Cardiac fibroblast (primary cell): ENCODE data around the gene NAMPT.

Experiments
- DNase-seq, 2 donors: peaks; one replicate each; pipeline versions ENCODE4 v3.0.0 to v3.0.0-alpha.2; 2010; ENCODE audit warnings: low read depth in 2 of 2
- H3K4me3 ChIP-seq, 2 donors: replicated peaks in 1 of 2; 1 replicate in 1 of 2; 2 replicates in 1 of 2; pipeline ENCODE4 v1.5.1; 2011; ENCODE audit warnings: low read depth in 2 of 2, low read length in 2 of 2, mild to moderate bottlenecking in 2 of 2, moderate library complexity in 1 of 2
- TF ChIP-seq, protein P1 (sequence below): IDR thresholded peaks from one replicate; pipeline ENCODE4 v1.5.1; 2011; ENCODE audit warnings: low read depth, mild to moderate bottlenecking, low read length, inconsistent platforms

The NAMPT gene

GRCh38 chr7:106281127-106281526 is 3.7 kb downstream of the NAMPT start:
- DNase-seq, result peak in 1 of 2 donors; percentile 49
- H3K4me3 ChIP-seq, result peak overlapping the region; percentile 26 to 79
- TF ChIP-seq, protein P1, sequence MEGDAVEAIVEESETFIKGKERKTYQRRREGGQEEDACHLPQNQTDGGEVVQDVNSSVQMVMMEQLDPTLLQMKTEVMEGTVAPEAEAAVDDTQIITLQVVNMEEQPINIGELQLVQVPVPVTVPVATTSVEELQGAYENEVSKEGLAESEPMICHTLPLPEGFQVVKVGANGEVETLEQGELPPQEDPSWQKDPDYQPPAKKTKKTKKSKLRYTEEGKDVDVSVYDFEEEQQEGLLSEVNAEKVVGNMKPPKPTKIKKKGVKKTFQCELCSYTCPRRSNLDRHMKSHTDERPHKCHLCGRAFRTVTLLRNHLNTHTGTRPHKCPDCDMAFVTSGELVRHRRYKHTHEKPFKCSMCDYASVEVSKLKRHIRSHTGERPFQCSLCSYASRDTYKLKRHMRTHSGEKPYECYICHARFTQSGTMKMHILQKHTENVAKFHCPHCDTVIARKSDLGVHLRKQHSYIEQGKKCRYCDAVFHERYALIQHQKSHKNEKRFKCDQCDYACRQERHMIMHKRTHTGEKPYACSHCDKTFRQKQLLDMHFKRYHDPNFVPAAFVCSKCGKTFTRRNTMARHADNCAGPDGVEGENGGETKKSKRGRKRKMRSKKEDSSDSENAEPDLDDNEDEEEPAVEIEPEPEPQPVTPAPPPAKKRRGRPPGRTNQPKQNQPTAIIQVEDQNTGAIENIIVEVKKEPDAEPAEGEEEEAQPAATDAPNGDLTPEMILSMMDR, result no peak

DNA sequence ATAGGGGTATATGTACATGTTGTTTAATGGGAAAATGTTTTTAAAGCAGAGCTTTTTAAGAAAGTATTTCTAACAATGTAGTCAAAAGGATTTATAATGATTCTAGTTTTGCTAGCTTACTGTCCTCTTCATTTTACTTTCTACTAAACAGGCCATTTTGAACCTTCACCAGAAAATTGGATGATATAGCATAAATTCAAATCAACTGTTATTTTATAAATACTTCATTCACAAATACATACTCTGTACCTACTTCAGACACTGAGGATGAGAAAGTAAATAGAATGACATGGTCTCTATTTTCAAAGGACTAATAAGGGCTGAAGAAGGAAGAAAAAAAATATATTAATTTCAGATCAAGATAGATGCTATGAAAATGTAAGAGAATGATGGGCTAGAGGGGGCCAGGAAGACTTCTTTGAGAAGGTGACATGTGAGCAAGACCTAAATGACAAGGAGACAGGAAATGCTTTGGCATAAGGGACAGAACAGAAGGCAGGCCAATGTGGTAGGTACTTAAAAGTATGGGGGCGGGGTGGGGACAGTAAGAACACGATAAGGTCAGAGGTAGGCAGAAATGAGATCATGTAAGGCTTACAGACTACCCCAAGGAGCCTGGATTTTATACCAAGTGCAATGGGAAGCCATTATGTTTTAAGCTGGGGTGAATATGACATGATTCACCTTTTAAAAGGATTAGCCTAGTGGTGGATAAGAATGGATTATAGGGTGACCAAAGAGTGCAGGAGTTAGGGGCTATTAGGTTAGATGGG is 5.2 kb downstream of the NAMPT start:
- TF ChIP-seq, protein P1, result no peak
- peak in 1 of 2 donors; percentile 57 for DNase-seq
- peak overlapping the region in 1 of 2 donors; percentile 1 for H3K4me3 ChIP-seq

GRCh38 chr7:106278695-106279094 is 6.1 kb downstream of the NAMPT start:
- DNase-seq, result peak in 1 of 2 donors; percentile 43
- H3K4me3 ChIP-seq, result no peak overlapping the region
- TF ChIP-seq, protein P1, result no peak

GRCh38 chr7:106277976-106278375 is 6.8 kb downstream of the NAMPT start:
- TF ChIP-seq, protein P1, result no peak
- peak in 1 of 2 donors; percentile 52 for DNase-seq
- H3K4me3 ChIP-seq, result no peak overlapping the region

DNA sequence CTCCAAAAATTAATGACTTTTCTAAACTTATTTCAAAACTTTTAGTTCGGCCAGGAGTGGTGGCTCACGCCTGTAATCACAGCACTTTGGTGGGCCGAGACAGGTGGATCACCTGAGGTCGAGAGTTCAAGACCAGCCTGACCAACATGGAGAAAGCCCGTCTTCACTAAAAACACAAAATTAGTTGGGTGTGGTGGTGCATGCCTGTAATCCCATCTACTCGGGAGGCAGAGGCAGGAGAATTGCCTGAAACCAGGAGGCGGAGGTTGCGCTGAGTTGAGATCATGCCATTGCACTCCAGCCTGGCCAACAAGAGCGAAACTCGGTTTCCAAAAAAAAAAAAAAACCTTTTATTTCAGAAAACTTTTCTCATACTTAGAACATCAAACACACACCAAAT is 8.3 kb downstream of the NAMPT start:
- TF ChIP-seq, protein P1, result no peak
- H3K4me3 ChIP-seq, result no peak overlapping the region
- no peak for DNase-seq

- no peak for DNase-seq
- H3K4me3 ChIP-seq, result no peak overlapping the region
- TF ChIP-seq, protein P1, result no peak
Observed at GRCh38 chr7:106273009-106273668, 11.6 kb downstream of the NAMPT start.
